Measurements from ENCODE around the gene ANKS1A. TPM values are rescaled to one million over a fixed set of nuclear protein-coding genes. Genes with fewer than 3 reads are reported as not detected.

Gene ANKS1A
- total and polyA plus RNA-seq, 5 donors from 2014 or later, result 1.4 to 10.6 (median 1.5) TPM

GRCh38 chr6:35025232-35026188, 136.5 kb downstream of the ANKS1A start:
- Histone ChIP-seq H3K27ac (ENCODE audit: insufficient read depth, low read length, poor library complexity, severe bottlenecking) (no peak overlapping the region), H3K27me3 (ENCODE audit: control insufficient read depth, insufficient read depth, low read length) (no peaks in the 10 kb centered on the region), H3K4me1 (ENCODE audit: control insufficient read depth, insufficient read depth, low read length, poor library complexity, severe bottlenecking) (no peaks in the 10 kb centered on the region), H3K4me3 (ENCODE audit: low read depth, low read length) (no peak overlapping the region), H3K9me3 (ENCODE audit: control insufficient read depth in 2 of 2, low read length in 2 of 2) (no peaks in the 10 kb centered on the region), H3K36me3 (ENCODE audit: control insufficient read depth, insufficient read depth, low read length) (peaks cover 2% of the 10 kb centered on the region)
- peak overlapping the region in 1 of 4 donors; percentile 57 for H3K4me3 Mint-ChIP-seq
- H3K27ac Mint-ChIP-seq, result peak overlapping the region in 2 of 3 donors; percentile 46 to 84
- peaks cover 9% of the 10 kb centered on the region for H3K36me3 Mint-ChIP-seq
- no peak for DNase-seq
- H3K9me3 Mint-ChIP-seq, result no peaks in the 10 kb centered on the region
- no peaks in the 10 kb centered on the region for H3K27me3 Mint-ChIP-seq
- peaks cover 0 to 5% (median under 1%) of the 10 kb centered on the region in 4 donors for H3K4me1 Mint-ChIP-seq
- no peak for ATAC-seq (ENCODE audit: low read depth in 2 of 2)

GRCh38 chr6:35026434-35027222, 137.6 kb downstream of the ANKS1A start:
- Mint-ChIP-seq H3K27ac (no peak overlapping the region), H3K9me3 (no peaks in the 10 kb centered on the region), H3K4me3 (no peak overlapping the region), H3K27me3 (no peaks in the 10 kb centered on the region), H3K36me3 (peaks cover 19% of the 10 kb centered on the region), H3K4me1 (peaks cover 0 to 5% (median 2%) of the 10 kb centered on the region in 4 donors)
- H3K36me3 ChIP-seq (ENCODE audit: control insufficient read depth, insufficient read depth, low read length), result peaks cover 5% of the 10 kb centered on the region
- DNase-seq, result no peak
- no peak overlapping the region for H3K4me3 ChIP-seq (ENCODE audit: low read depth, low read length)
- no peaks in the 10 kb centered on the region for H3K9me3 ChIP-seq (ENCODE audit: control insufficient read depth in 2 of 2, low read length in 2 of 2)
- no peak for ATAC-seq (ENCODE audit: low read depth in 2 of 2)
- no peak overlapping the region for H3K27ac ChIP-seq (ENCODE audit: insufficient read depth, low read length, poor library complexity, severe bottlenecking)
- H3K4me1 ChIP-seq (ENCODE audit: control insufficient read depth, insufficient read depth, low read length, poor library complexity, severe bottlenecking), result no peaks in the 10 kb centered on the region
- no peaks in the 10 kb centered on the region for H3K27me3 ChIP-seq (ENCODE audit: control insufficient read depth, insufficient read depth, low read length)

- no peaks in the 10 kb centered on the region for H3K9me3 Mint-ChIP-seq
- peaks cover 0 to 6% (median under 1%) of the 10 kb centered on the region in 4 donors for H3K4me1 Mint-ChIP-seq
- ATAC-seq (ENCODE audit: low read depth in 2 of 2) (no peak), DNase-seq (no peak)
- H3K36me3 Mint-ChIP-seq, result peaks cover 18% of the 10 kb centered on the region
- Histone ChIP-seq H3K27me3 (ENCODE audit: control insufficient read depth, insufficient read depth, low read length) (no peaks in the 10 kb centered on the region), H3K9me3 (ENCODE audit: control insufficient read depth in 2 of 2, low read length in 2 of 2) (no peaks in the 10 kb centered on the region), H3K36me3 (ENCODE audit: control insufficient read depth, insufficient read depth, low read length) (peaks cover 5% of the 10 kb centered on the region), H3K27ac (ENCODE audit: insufficient read depth, low read length, poor library complexity, severe bottlenecking) (no peak overlapping the region), H3K4me3 (ENCODE audit: low read depth, low read length) (no peak overlapping the region), H3K4me1 (ENCODE audit: control insufficient read depth, insufficient read depth, low read length, poor library complexity, severe bottlenecking) (no peaks in the 10 kb centered on the region)
- no peak overlapping the region for H3K27ac Mint-ChIP-seq
- H3K27me3 Mint-ChIP-seq, result no peaks in the 10 kb centered on the region
- H3K4me3 Mint-ChIP-seq, result no peak overlapping the region
These were observed 138.8 kb downstream of the ANKS1A start for GRCh38 chr6:35027807-35028206.

GRCh38 chr6:35028781-35029769, 140.0 kb downstream of the ANKS1A start:
- Mint-ChIP-seq H3K27ac (no peak overlapping the region), H3K4me1 (peaks cover 0 to 6% (median under 1%) of the 10 kb centered on the region in 4 donors), H3K36me3 (peaks cover 18% of the 10 kb centered on the region), H3K9me3 (no peaks in the 10 kb centered on the region), H3K4me3 (no peak overlapping the region), H3K27me3 (no peaks in the 10 kb centered on the region)
- H3K27me3 ChIP-seq (ENCODE audit: control insufficient read depth, insufficient read depth, low read length), result no peaks in the 10 kb centered on the region
- no peaks in the 10 kb centered on the region for H3K9me3 ChIP-seq (ENCODE audit: control insufficient read depth in 2 of 2, low read length in 2 of 2)
- DNase-seq, result no peak
- H3K4me3 ChIP-seq (ENCODE audit: low read depth, low read length), result no peak overlapping the region
- H3K36me3 ChIP-seq (ENCODE audit: control insufficient read depth, insufficient read depth, low read length), result peaks cover 3% of the 10 kb centered on the region
- no peak for ATAC-seq (ENCODE audit: low read depth in 2 of 2)
- no peaks in the 10 kb centered on the region for H3K4me1 ChIP-seq (ENCODE audit: control insufficient read depth, insufficient read depth, low read length, poor library complexity, severe bottlenecking)
- no peak overlapping the region for H3K27ac ChIP-seq (ENCODE audit: insufficient read depth, low read length, poor library complexity, severe bottlenecking)

GRCh38 chr6:35030099-35030498, 141.0 kb downstream of the ANKS1A start:
- no peaks in the 10 kb centered on the region for H3K9me3 ChIP-seq (ENCODE audit: control insufficient read depth in 2 of 2, low read length in 2 of 2)
- Mint-ChIP-seq H3K4me1 (peaks cover 0 to 6% (median 2%) of the 10 kb centered on the region in 4 donors), H3K27ac (peak overlapping the region in 1 of 3 donors; percentile 27), H3K36me3 (peaks cover 23% of the 10 kb centered on the region), H3K9me3 (no peaks in the 10 kb centered on the region), H3K4me3 (no peak overlapping the region), H3K27me3 (no peaks in the 10 kb centered on the region)
- H3K36me3 ChIP-seq (ENCODE audit: control insufficient read depth, insufficient read depth, low read length), result peaks cover 3% of the 10 kb centered on the region
- no peak for DNase-seq
- no peak overlapping the region for H3K4me3 ChIP-seq (ENCODE audit: low read depth, low read length)
- H3K27ac ChIP-seq (ENCODE audit: insufficient read depth, low read length, poor library complexity, severe bottlenecking), result no peak overlapping the region
- no peaks in the 10 kb centered on the region for H3K27me3 ChIP-seq (ENCODE audit: control insufficient read depth, insufficient read depth, low read length)
- H3K4me1 ChIP-seq (ENCODE audit: control insufficient read depth, insufficient read depth, low read length, poor library complexity, severe bottlenecking), result no peaks in the 10 kb centered on the region
- no peak for ATAC-seq (ENCODE audit: low read depth in 2 of 2)

- no peak overlapping the region for H3K27ac ChIP-seq (ENCODE audit: insufficient read depth, low read length, poor library complexity, severe bottlenecking)
- H3K27me3 ChIP-seq (ENCODE audit: control insufficient read depth, insufficient read depth, low read length), result no peaks in the 10 kb centered on the region
- H3K36me3 Mint-ChIP-seq, result peaks cover 20% of the 10 kb centered on the region
- no peak overlapping the region for H3K4me3 Mint-ChIP-seq
- H3K4me1 Mint-ChIP-seq, result peaks cover 0 to 6% (median 3%) of the 10 kb centered on the region in 4 donors
- no peak overlapping the region for H3K4me3 ChIP-seq (ENCODE audit: low read depth, low read length)
- H3K36me3 ChIP-seq (ENCODE audit: control insufficient read depth, insufficient read depth, low read length), result peaks cover 3% of the 10 kb centered on the region
- no peaks in the 10 kb centered on the region for H3K9me3 ChIP-seq (ENCODE audit: control insufficient read depth in 2 of 2, low read length in 2 of 2)
- H3K4me1 ChIP-seq (ENCODE audit: control insufficient read depth, insufficient read depth, low read length, poor library complexity, severe bottlenecking), result no peaks in the 10 kb centered on the region
- DNase-seq (no peak), ATAC-seq (ENCODE audit: low read depth in 2 of 2) (no peak)
- no peak overlapping the region for H3K27ac Mint-ChIP-seq
- H3K9me3 Mint-ChIP-seq, result no peaks in the 10 kb centered on the region
- H3K27me3 Mint-ChIP-seq, result no peaks in the 10 kb centered on the region
These were observed 142.8 kb downstream of the ANKS1A start for GRCh38 chr6:35031611-35032529.
